ENCODE data around the gene SCIMP. TPM values are rescaled to one million over a fixed set of nuclear protein-coding genes. Genes with fewer than 3 reads are reported as not detected.
A peak's percentile ranks its signal among the peaks of the same experiment; 100 is the strongest.
"Not testable (repeated sequence)": the region's sequence is repeated elsewhere in the genome, so short reads cannot be mapped to it uniquely, and the experiment has no call there.

SCIMP gene
- total RNA-seq, 2 experiments from 2014 or later, result not detected

DNA sequence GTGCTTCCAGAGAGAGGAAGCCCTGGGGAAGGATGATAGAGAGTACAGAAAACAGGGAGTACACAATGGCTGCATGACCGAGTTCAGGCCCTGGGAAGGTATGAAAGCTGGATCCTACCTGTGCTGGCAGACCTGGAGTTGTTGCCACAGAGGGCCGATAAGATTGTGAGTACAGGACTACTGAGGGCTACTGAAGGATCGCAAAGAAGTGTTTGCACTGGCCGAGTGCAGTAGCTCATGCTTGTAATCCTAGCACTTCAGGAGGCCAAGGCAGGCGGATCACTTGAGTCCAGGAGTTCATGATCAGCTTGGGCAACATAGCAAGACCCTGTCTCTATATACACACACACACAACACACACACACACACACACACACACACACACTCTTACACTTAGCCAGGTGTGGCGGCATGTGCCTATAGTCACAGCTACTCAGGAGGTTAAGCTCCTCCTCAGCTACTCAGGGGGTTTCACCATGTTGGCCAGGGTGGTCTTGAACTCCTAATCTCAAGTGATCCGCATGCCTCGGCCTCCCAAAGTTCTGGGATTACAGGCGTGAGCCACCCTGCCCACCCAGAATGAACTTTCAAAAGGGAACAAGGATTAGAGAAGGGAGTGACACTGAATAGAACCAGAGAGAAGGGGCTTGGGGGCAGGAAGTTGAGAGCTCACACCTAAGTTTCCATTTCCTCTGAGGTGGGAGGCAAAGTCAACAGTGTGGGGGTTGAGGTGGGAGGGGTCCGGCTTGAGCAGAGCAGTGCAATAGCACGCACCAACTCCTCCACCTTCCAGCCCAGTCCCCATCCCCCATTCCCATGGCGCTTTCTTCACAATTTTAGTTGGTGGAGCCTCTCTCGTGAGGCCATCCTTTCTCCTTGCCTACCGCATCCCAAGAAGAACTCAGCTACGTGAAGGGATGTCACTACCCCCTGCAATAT lies 7.5 kb downstream of the SCIMP start:
- Mint-ChIP-seq H3K27ac (peak overlapping the region; percentile 85), H3K36me3 (ENCODE audit: low read depth) (peaks cover 4% of the 10 kb centered on the region), H3K4me3 (no peak overlapping the region), H3K27me3 (no peaks in the 10 kb centered on the region), H3K4me1 (peaks cover 26% of the 10 kb centered on the region), H3K9me3 (no peaks in the 10 kb centered on the region)
- ChIA-PET CTCF (interaction anchor here (0.7 to 1.4 kb wide), 4 partner anchors 10 to 1678 kb away, joined by 3 to 4 read pairs (median 4); no protein-coding TSS in a partner anchor), POLR2A (no interaction called here)
- no peak for DNase-seq

- H3K36me3 Mint-ChIP-seq (ENCODE audit: low read depth), result peaks cover 4% of the 10 kb centered on the region
- POLR2A ChIA-PET, result interaction anchor here (0.6 kb wide), 1 partner anchor 687 kb away, joined by 3 read pairs; no protein-coding TSS in a partner anchor
- H3K4me3 Mint-ChIP-seq, result no peak overlapping the region
- H3K27me3 Mint-ChIP-seq, result no peaks in the 10 kb centered on the region
- H3K4me1 Mint-ChIP-seq, result peaks cover 33% of the 10 kb centered on the region
- H3K27ac Mint-ChIP-seq, result no peak overlapping the region
- no peak for DNase-seq
- CTCF ChIA-PET, result interaction anchor here (0.7 to 1.2 kb wide), 2 partner anchors 11 to 1680 kb away, joined by 3 to 4 read pairs; no protein-coding TSS in a partner anchor
- H3K9me3 Mint-ChIP-seq, result no peaks in the 10 kb centered on the region
Observed at GRCh38 chr17:5225668-5226457, 8.8 kb downstream of the SCIMP start.

- peaks cover 22% of the 10 kb centered on the region for H3K4me1 Mint-ChIP-seq
- CTCF ChIA-PET, result interaction anchor here (0.5 kb wide), 1 partner anchor 1385 kb away, joined by 3 read pairs; no protein-coding TSS in a partner anchor
- DNase-seq; H3K4me3 Mint-ChIP-seq; POLR2A ChIA-PET; H3K27me3 Mint-ChIP-seq; H3K36me3 Mint-ChIP-seq (ENCODE audit: low read depth); H3K27ac Mint-ChIP-seq; H3K9me3 Mint-ChIP-seq: not testable (repeated sequence)
Observed at GRCh38 chr17:5221912-5222311, 12.7 kb downstream of the SCIMP start.

GRCh38 chr17:5220074-5220473 lies 14.6 kb downstream of the SCIMP start:
- CTCF ChIA-PET, result interaction anchor here (1.4 kb wide), 1 partner anchor 28 kb away, joined by 3 read pairs; the partner anchor contains the start of gene ZNF594

GRCh38 chr17:5219536-5219935 lies 15.1 kb downstream of the SCIMP start:
- H3K27ac Mint-ChIP-seq, result no peak overlapping the region
- no peaks in the 10 kb centered on the region for H3K9me3 Mint-ChIP-seq
- POLR2A ChIA-PET, result interaction anchor here (0.6 kb wide), 1 partner anchor 371 kb away, joined by 3 read pairs; no protein-coding TSS in a partner anchor
- no peak for DNase-seq
- CTCF ChIA-PET, result interaction anchor here (1.4 kb wide), 1 partner anchor 28 kb away, joined by 3 read pairs; the partner anchor contains the start of gene ZNF594
- H3K27me3 Mint-ChIP-seq, result no peaks in the 10 kb centered on the region
- H3K4me3 Mint-ChIP-seq, result no peak overlapping the region
- H3K36me3 Mint-ChIP-seq (ENCODE audit: low read depth), result no peaks in the 10 kb centered on the region
- peaks cover 8% of the 10 kb centered on the region for H3K4me1 Mint-ChIP-seq

More at GRCh38 chr17:5220074-5220473, 14.6 kb downstream of the SCIMP start:
- no peak for DNase-seq
- H3K4me3 Mint-ChIP-seq, result no peak overlapping the region
- H3K4me1 Mint-ChIP-seq, result peaks cover 8% of the 10 kb centered on the region
- H3K36me3 Mint-ChIP-seq (ENCODE audit: low read depth), result no peaks in the 10 kb centered on the region
- no peaks in the 10 kb centered on the region for H3K27me3 Mint-ChIP-seq
- POLR2A ChIA-PET, result no interaction called here
- H3K27ac Mint-ChIP-seq, result no peak overlapping the region
- no peaks in the 10 kb centered on the region for H3K9me3 Mint-ChIP-seq

GRCh38 chr17:5217562-5217961 lies 17.1 kb downstream of the SCIMP start:
- CTCF ChIA-PET; POLR2A ChIA-PET; H3K4me3 Mint-ChIP-seq; H3K27ac Mint-ChIP-seq; H3K27me3 Mint-ChIP-seq; H3K36me3 Mint-ChIP-seq (ENCODE audit: low read depth); H3K9me3 Mint-ChIP-seq; DNase-seq; H3K4me1 Mint-ChIP-seq: not testable (repeated sequence)

GRCh38 chr17:5211458-5211857 lies 23.2 kb downstream of the SCIMP start:
- no peaks in the 10 kb centered on the region for H3K9me3 Mint-ChIP-seq
- no peak overlapping the region for H3K4me3 Mint-ChIP-seq
- CTCF ChIA-PET, result interaction anchor here (1.3 kb wide), 1 partner anchor 16 kb away, joined by 3 read pairs; no protein-coding TSS in a partner anchor
- POLR2A ChIA-PET, result no interaction called here
- no peak overlapping the region for H3K27ac Mint-ChIP-seq
- peaks cover 2% of the 10 kb centered on the region for H3K4me1 Mint-ChIP-seq
- no peak for DNase-seq
- no peaks in the 10 kb centered on the region for H3K36me3 Mint-ChIP-seq (ENCODE audit: low read depth)
- H3K27me3 Mint-ChIP-seq, result no peaks in the 10 kb centered on the region

GRCh38 chr17:5210614-5211252 lies 23.9 kb downstream of the SCIMP start:
- Mint-ChIP-seq H3K9me3 (no peaks in the 10 kb centered on the region), H3K4me3 (no peak overlapping the region), H3K4me1 (peaks cover 2% of the 10 kb centered on the region), H3K27ac (no peak overlapping the region), H3K36me3 (ENCODE audit: low read depth) (no peaks in the 10 kb centered on the region), H3K27me3 (no peaks in the 10 kb centered on the region)
- no peak for DNase-seq
- ChIA-PET POLR2A (no interaction called here), CTCF (interaction anchor here (1.3 kb wide), 1 partner anchor 16 kb away, joined by 3 read pairs; no protein-coding TSS in a partner anchor)

DNA sequence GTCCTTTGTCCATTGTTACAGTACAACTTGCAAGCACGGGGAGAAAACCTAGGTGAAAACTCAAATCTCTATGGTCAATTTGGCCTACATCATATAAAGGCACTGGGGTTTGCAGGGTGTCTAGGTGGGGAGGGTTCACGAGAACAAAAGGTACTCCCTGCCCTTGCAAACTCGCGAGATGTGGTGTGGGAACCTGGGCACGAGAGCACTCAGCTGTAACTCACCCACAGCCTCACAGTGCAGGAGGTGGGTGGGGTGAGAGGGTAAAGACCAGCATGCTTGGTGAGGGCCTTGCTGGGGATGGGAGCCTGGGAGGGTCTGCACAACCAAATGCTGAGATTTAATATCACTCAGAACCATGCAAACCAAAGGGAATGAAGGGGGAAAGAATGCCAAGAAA lies 24.6 kb downstream of the SCIMP start:
- POLR2A ChIA-PET, result no interaction called here

DNA sequence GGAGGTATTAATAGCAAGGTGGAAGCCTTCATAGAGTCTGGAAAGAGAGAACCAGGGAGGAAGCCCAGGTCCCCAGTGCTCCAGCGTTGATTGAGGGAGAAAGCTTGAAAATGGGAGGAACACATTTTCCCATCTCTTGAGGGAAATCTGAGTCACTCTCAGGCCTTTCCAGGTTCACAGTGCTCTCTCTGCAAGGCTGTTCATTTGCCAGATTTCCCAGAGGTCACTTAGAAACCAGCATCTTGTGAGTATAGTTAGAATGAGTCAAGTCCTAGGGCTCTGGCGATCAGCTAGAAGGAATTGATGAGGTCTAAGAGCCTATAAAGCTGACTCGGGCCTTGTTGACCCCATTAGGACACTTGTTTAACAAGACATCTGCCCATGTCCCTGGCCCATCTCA lies 25.3 kb downstream of the SCIMP start:
- Mint-ChIP-seq H3K4me3 (no peak overlapping the region), H3K27me3 (no peaks in the 10 kb centered on the region), H3K9me3 (no peaks in the 10 kb centered on the region), H3K4me1 (peaks cover 2% of the 10 kb centered on the region), H3K27ac (no peak overlapping the region), H3K36me3 (ENCODE audit: low read depth) (no peaks in the 10 kb centered on the region)
- CTCF ChIA-PET, result no interaction called here
- no peak for DNase-seq
- POLR2A ChIA-PET, result no interaction called here

More for the DNA sequence above, 24.6 kb downstream of the SCIMP start:
- H3K4me3 Mint-ChIP-seq, result no peak overlapping the region
- DNase-seq, result no peak
- H3K36me3 Mint-ChIP-seq (ENCODE audit: low read depth), result no peaks in the 10 kb centered on the region
- H3K4me1 Mint-ChIP-seq, result peaks cover 2% of the 10 kb centered on the region
- no peaks in the 10 kb centered on the region for H3K9me3 Mint-ChIP-seq
- no peaks in the 10 kb centered on the region for H3K27me3 Mint-ChIP-seq
- no peak overlapping the region for H3K27ac Mint-ChIP-seq
- CTCF ChIA-PET, result interaction anchor here (1.3 kb wide), 1 partner anchor 17 kb away, joined by 3 read pairs; no protein-coding TSS in a partner anchor

DNA sequence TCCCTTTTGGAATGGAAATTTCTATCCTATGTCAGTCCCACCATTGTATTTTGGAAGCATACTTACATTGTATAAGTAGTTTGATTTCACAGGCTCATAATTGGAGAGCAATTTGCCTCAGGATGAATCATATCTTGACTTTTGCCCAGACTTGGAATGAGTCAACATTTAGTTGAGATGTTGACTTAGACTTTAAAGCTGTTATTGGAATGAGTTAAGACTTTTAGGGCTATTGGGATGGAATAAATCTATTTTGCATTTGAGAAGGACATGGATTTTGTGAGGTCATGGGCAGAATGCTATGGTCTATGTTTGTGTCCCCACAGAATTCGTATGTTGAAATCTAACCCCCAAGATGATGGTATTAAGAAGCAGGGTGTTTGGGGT lies 30.8 kb downstream of the SCIMP start:
- Mint-ChIP-seq H3K9me3 (peaks cover 3% of the 10 kb centered on the region), H3K4me3 (no peak overlapping the region), H3K36me3 (ENCODE audit: low read depth) (peaks cover 4% of the 10 kb centered on the region), H3K27ac (no peak overlapping the region), H3K4me1 (no peaks in the 10 kb centered on the region), H3K27me3 (no peaks in the 10 kb centered on the region)
- no peak for DNase-seq
- ChIA-PET POLR2A (no interaction called here), CTCF (no interaction called here)

DNA sequence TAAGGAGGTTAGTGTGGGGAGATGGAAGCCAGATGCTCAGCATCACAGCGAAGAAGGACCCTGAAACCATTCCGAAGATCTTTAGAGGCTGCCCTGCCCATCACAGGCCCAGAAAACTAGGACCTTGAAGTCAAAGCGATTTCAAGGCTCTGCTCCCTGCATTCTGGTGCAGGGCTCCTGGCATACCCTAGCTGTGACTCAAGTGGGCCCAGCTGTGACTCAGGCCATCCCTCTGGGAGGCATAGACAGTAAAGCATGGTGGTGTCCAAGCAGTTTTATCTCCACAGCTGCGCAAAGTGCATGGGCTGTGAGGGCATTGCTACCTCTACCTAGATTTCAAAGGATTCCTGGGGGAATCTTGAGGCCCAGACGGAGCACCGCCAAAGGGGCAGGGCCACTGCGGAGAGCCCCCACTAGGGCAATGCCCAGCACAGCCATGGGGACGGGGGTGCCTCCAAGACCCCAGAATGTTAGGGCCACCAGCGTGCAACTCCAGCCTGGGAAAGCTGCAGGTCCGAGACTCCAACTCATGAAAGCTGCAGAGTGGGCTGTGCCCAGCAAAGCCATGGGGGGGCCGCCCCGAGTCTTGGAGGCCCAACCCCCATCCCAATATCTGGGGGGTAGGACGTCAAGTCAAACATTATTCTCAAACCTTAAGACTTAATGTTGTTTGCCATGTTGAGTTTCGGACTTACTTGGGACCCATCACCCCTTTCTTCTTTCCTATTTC lies 31.3 kb downstream of the SCIMP start:
- DNase-seq, result no peak
- Mint-ChIP-seq H3K4me3 (no peak overlapping the region), H3K36me3 (ENCODE audit: low read depth) (peaks cover 4% of the 10 kb centered on the region), H3K4me1 (peaks cover 2% of the 10 kb centered on the region), H3K27me3 (no peaks in the 10 kb centered on the region), H3K9me3 (peaks cover 3% of the 10 kb centered on the region), H3K27ac (no peak overlapping the region)
- ChIA-PET POLR2A (no interaction called here), CTCF (no interaction called here)
